DMS53 (cell line): Measurements from ENCODE around the gene TMEM109.
A peak's percentile ranks its signal among the peaks of the same experiment; 100 is the strongest.

Experiments
- DNase-seq: peaks from one replicate; lab custom pipeline; 2025; lab: John Stamatoyannopoulos, UW

The TMEM109 gene

GRCh38 chr11:60910281-60910687 is 3.7 kb upstream of the TMEM109 start:
- DNase-seq, result no peak

GRCh38 chr11:60910711-60911380 is 3.1 kb upstream of the TMEM109 start:
- no peak for DNase-seq

GRCh38 chr11:60912223-60912850 is 1.6 kb upstream of the TMEM109 start:
- no peak for DNase-seq

DNA sequence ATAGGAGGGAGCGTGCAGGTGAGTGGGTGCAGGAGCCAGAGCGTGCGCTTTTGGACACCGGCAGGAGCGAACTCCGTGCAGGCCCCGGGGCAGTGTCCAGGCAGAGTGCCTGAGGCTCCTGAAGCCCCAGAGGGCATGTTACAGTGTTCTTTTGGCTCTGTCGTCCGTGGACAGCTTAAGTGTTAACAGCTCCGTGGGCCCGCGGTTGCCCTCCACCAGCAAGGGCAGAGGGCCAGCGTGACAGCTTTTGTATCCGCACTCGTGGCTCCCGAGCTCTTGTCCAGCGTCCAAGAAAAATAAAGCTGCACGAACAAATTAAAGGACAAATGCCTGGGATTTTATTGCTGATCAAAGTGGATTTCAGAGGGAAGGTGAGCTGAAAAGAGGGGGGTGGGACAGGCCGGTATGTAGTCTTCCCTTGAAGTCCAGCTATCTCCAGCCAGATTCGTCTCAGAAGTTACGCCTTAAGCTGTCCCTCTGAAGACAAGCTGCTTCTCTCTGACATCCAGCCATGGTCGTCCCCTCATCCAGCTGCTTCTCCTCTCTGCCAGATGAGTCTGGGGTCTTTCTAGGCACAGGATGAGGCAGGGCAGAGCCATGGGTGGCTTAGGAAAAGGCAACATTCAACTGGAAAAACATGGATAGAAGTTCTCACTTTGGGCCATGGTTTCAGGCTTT is 968 bp upstream of the TMEM109 start:
- no peak for DNase-seq

GRCh38 chr11:60914633-60915247 is 782 bp downstream of the TMEM109 start:
- peak; percentile 63 for DNase-seq

DNA sequence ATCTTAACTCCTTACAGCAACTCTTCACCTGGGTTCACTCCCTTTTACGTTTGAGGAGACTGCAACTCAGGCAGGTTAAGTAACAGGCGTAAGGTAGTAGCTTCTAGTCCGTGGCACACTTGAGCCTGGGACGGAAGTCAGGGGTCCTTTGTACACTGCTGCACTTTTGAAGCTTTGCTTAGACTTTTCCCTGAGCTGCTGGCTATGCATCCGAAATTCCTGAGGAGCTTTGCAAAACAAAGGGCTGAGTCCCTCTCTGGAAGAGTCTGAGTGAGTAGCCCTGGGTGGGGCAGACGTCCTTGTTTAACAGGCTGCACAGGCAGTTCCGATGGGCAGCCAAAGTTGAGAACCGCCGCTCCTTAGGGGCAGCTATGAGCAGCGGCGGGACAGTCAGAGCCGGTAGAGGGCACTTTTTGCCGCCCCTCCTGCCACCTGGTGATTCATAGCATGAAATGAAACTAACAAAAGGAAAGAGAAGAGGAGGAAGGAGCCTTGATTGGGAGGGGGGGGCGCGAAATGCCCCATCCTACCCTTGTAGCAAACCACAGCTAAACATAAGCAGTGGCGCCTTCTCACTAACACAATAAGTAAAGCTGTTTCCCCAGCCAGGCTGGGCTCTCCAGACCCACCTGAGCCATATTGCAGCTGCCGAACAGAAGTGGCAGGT is 1.4 kb downstream of the TMEM109 start:
- DNase-seq, result no peak

GRCh38 chr11:60916669-60917206 is 2.8 kb downstream of the TMEM109 start:
- no peak for DNase-seq

GRCh38 chr11:60917267-60917666 is 3.3 kb downstream of the TMEM109 start:
- DNase-seq, result no peak

DNA sequence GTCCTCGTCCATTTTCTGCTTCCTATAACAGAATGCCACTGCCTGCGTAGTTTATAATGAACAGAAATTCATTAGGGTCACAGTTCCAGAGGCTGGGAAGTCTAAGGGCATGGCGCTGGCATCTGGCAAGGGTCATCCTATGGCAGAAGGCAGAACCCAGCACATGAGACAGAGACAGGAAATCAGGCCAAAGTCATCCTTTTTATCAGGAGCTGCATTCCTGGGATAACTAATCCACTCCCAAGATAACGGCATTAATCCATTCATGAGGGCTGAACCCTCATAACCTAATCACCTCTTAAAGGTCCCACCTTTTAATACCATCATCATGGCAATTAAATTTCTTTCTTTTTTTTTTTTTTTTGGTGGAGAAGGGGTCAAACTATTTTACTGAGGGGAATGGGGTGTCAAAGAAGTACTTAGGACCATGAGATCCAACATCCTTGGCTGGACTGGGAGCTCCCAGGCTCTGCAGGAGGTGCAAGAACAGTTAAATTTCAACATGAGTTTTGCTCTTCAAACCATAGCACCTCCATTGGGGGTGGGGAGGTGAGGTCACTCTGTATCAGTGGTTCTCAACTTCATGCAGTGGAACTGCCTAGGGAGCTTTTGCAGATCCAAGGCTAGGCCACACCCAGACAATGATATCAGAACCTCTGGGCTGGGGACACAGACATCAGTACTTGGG is 4.4 kb downstream of the TMEM109 start:
- no peak for DNase-seq

DNA sequence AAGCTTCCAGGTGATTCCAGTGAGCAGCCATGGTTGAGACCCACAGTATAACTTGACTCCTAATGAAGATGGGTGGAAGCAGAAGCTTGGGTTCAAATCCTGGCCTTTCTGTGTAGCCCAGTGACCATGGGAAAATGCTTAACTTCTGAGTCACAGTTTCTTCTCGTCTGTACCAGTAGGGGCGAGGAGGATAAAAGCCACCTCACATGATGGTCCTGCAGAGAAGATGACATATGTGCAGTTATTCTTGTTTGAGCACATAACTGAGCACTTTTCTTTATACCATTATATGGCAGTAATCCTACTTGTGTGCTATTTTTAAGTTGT is 4.9 kb downstream of the TMEM109 start:
- DNase-seq, result no peak

- DNase-seq, result no peak
These were observed 5.4 kb downstream of the TMEM109 start for GRCh38 chr11:60919320-60919719.

GRCh38 chr11:60919956-60920355 is 6.0 kb downstream of the TMEM109 start:
- DNase-seq, result no peak

DNA sequence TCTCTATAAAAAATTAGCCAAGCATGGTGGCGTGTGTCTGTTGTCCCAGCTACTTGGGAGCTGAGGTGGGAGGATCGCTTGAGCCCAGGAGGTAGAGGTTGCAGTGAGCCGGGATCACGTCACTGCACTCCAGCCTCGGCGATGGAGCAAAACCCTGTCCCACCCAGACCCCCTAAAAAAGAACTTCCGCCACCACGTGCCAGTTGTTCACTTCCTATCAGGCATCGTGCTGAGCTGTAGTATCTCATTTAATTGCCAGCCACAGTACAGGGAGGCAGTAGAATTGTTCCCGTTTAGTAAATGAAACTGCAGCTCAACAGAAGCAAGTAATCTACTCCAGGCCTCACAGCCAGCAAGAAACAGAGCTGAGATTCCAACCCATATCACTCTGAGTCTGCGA is 7.3 kb downstream of the TMEM109 start:
- no peak for DNase-seq

GRCh38 chr11:60921777-60922335 is 7.9 kb downstream of the TMEM109 start:
- no peak for DNase-seq

DNA sequence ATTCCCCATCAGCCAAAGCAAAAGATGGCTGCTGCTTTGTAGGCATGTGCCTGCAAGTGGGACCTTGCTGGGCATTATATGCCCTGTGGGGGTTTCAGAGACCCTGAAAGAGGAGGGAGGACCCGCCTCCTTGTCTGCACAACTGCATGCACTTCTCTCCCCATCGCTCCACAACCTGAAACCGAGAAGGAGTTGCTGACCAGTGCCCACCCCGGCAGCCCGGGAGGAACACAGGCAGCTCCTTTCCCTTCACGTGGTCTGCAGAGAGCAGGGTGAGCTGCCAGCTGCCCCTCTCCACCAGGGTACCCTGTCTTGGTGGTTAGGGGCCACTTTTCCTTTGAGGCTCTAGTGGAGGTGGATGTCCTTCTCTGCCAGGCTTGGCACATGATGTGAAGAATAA is 8.9 kb downstream of the TMEM109 start:
- DNase-seq, result no peak

DNA sequence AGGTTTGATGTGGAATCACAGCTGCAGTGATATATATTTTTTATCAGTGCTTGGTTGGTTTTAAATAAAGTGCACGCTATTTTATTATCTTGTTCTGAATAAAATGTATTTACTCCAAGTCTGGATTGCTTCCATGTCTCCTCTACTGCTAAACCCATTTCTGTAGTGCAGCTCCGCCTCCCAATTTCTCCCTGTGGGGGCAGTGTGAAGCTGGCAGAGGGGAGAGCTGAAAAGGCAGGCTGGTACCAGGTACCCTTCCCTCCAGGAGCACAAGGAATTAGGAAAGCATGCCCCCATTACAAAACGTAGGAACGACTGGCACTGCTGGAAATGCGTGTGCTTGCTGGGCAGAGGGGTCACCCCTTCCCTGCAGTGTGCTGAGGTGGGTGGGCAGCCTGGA is 9.4 kb downstream of the TMEM109 start:
- no peak for DNase-seq

DNA sequence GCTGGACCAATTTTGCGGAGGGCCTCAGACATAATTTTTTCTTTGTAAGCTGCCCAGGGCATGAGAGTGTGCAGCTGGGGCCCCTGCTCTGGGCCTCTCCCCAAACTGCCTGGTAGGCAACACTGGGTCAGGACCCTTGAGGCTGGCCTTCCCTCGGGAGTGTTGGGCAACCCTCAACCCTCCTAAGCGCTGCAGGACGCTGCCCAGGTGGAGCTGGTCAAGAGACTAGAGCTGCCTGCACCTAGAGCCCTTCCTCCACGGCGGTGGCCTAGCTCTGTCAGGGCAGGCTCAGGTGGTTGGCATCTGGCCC is 9.8 kb downstream of the TMEM109 start:
- no peak for DNase-seq

DNA sequence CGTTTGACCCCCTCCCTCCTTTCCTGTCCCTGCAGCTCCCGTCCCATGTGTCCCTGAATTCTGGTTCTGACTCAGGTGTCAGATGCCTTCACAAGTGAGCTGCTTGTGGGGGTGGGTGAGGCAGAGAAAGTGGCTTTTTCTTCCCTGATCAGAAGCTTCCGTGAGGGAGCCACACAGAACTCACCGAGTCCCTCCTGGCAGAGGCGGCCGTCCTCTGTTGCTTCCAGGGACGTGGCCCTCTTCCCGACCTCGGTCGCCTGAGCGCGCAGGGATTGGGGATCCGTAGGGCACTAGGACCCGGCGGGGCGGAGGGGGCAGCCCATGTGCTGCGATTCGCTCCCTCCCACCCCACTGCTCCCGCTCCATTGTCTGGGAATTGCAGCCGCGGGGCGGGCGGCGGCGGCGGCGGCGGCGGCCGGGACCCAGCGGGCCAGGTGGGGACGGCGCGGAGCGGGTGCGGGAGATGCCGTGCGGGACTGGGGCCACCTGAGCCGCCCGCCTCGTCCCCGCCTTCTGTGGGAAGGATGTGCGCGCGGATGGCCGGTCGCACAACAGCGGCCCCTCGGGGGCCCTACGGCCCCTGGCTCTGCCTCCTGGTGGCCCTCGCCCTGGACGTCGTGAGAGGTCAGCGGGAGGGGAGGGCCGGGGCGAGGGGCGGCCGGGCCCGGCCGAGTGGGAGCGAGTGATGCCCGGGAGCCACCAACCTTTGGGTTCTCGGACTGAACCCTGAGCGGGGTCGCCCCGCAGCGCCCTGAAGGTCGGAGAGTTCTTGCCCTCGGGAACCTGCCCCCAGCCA is 10.3 kb downstream of the TMEM109 start, which contains the start of gene TMEM132A:
Gene TMEM132A, plus strand, starts transcription at position 351 of the 796 bp plus-strand sequence. Its CDS starts 174 bp downstream, at position 525.
- peak; percentile 91 for DNase-seq

DNA sequence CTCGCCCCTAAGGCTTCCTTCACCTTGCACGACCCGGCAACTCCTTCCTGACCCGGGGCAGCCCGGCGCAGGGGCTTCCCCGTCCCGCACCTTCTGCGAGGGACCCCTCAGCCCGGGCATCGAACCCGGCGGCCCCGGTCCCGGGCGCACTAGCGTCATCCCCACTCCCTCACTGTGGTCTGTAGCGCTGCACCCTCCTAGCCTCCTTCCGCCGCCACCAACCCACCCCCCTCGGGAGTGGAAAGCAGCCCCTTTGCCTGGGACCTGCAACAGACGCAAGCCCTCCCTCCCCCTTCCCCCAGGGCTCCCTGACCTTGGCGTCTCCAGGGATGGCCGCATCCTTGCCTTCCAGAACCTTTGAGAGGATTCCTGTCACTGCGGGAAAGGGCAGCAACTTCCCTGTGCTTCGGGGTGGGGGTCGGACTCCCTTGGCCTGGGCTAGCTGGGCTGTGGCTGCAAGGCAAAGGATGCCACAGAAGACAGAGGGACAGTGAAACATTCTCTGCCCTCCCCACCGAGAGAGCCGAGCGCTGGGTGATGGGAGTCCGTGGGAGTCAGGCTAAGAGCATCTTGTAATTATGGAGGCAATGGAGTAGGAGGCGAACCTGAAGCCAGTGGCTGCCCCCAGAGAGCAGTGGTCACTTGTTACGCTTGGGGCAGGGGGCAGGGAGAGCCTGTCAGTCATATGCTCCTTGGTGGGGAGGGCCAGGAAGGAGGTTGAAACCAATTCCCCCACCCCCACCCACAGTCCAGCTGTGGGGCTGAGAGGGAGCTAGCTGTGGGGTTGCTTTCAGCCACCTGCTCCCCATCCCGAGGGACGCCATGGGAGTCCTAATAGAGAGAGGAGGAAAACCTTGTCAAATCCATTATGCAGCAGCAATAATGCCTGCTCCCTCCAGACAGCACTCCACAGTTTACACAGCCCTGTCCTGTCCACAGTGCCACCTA is 11.2 kb downstream of the TMEM109 start:
- DNase-seq, result peak; percentile 57
